ENCODE results near the gene L2HGDH.
"Not testable (repeated sequence)": the region's sequence is repeated elsewhere in the genome, so short reads cannot be mapped to it uniquely, and the experiment has no call there.

Gene L2HGDH

DNA sequence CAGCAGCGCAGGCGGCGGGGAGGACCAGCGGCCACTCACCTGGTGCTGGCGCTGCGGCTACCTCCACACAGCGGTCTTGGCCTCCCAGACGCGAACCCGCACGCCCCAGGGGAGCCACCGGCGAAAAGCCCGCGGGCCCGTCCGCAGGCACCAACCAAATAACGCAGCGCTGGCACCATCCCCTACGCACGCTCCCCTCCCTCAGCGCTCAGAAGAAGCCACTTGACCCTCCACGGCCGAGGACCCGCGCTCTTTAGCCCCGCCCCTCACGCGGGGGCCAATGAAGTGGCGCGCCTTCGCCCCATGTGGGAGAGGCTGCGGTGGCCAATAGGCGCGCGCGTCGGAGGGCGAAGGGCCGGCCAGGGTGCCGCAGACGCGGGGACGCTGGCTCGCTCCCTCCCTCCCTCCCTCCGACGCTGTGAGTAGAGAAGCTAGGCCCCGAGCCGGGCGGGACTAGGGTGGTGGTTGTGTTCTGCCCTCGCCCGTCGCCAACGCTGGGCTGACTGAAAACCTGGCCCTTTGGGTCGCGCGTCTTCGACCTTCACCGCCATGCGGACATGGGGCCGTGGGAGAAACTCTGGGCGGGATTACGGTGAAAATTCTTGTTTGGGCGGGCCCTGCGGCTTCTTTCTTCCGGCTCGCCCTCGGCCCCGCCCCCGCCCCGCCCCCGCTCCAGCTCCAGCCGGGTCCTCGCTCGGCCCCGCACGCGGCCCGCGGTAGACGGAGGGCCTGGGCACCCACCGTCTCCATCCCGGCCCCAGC lies at the start of gene L2HGDH, which contains the start of gene DMAC2L:
TSS of gene L2HGDH (minus strand) at position 258 of the 762 bp plus-strand sequence. CDS start at position 179, 79 bp downstream.
TSS of gene DMAC2L (plus strand) at position 353 of the 762 bp plus-strand sequence. CDS start 9,164 bp downstream, outside the sequence.
- DNase-seq (ENCODE audit: low read depth), result peak; percentile 79

DNA sequence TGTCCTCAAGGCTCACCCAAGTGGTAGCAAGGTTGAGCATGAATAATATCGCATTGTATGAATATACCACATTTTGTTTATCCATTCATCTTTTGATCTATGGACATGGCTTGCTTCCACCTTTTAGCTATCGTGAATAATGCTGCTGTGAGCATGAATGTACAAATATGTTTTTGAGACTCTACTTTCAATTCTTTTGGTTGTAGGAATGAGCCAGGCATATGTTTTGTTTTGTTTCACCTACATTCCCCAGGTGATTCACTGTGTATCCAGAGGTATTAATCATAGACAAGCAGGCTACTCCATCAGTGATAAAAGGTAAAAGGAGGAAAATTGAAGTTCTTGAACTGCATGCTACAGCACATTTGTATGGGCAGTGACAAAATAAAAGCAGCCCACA lies 48.8 kb upstream of the L2HGDH start:
- no peak for DNase-seq (ENCODE audit: low read depth)

GRCh38 chr14:50360093-50360492 lies 48.1 kb upstream of the L2HGDH start:
- DNase-seq (ENCODE audit: low read depth), result no peak

- no peak for DNase-seq (ENCODE audit: low read depth)
Observed at GRCh38 chr14:50359631-50360030, 47.6 kb upstream of the L2HGDH start.

DNA sequence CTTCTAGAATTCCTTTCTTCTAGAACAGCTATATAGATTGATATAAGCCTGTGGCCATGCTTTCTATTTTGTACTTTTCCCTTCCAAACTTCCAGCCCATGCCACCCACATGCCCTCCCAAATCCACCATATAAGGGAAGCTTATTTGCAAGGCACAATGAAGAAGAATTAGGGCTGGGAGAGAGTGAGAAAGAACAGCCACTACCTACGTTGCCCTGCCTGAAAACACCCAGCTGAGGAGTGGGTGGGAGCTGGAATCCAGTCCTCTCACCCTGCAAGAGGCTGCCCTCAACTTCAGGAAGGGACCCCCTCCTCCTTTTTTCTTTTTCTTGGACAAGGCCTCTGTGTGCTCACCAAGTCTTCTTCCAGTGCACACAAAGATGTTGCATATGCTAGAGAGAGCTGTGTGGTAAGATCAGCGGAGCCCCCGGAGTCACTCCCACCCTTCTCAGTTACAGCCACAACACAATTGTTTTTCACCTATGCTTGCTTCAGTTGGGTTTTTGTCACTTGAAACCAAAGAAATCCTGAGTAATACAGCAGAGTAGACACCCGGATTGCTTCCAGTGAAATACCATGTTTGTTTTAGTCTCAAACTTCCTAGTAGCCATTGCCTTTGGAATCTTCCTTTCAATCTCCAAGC lies 45.8 kb upstream of the L2HGDH start:
- DNase-seq (ENCODE audit: low read depth), result no peak

DNA sequence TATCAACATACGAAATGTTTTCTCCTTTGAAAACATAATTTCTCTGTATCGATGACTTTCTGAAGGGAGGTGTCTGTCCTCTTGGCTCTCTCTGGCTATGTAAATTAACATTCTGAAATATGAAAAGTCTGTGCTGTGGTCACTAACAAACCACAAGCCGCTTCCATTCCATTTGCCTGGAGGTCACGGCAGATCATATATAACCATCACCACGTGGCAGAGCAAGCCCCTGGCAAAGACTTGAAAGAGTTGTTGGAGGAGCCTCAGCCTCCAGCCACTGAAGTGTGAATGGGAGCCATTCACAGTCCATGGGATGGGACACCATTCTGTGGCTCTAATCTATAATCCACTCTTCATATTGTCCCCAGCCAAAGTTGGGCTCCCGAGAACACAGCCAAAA lies 45.1 kb upstream of the L2HGDH start:
- DNase-seq (ENCODE audit: low read depth), result no peak

DNA sequence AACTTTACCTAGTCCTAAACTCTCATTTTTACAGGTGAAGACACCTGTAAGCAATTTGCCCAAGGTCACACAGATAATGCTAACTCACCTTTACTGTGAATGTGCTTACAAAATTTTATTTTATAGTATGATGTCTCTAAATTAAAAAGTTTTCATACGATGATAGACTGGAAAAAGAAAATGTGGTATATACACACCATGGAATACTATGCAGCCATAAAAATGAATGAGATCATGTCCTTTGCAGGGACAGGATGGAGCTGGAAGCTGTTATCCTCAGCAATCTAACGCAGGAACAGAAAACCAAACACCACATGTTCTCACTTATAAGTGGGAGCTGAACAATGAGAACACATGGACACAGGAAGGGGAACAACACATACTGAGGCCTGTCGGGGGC lies 44.3 kb upstream of the L2HGDH start:
- not testable (repeated sequence) for DNase-seq (ENCODE audit: low read depth)

DNA sequence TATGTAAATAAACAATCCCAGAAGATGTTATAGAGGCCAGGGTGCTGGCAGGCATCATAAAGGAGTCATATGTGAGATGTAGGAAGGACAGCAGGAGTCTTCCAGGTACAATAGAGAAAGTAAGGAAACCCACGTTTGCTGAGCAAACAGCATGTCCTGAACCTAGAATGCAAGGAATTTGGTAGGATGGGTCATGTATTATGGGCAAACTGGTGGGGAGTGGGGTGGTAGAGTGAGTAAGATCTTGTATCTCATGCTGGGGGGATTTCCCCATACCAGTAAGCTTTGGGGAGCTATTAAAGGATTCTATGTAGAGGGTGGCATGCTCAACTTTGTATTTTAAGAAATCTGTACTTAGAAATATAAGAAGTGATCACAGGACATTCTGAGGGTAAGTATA lies 43.7 kb upstream of the L2HGDH start:
- no peak for DNase-seq (ENCODE audit: low read depth)

DNA sequence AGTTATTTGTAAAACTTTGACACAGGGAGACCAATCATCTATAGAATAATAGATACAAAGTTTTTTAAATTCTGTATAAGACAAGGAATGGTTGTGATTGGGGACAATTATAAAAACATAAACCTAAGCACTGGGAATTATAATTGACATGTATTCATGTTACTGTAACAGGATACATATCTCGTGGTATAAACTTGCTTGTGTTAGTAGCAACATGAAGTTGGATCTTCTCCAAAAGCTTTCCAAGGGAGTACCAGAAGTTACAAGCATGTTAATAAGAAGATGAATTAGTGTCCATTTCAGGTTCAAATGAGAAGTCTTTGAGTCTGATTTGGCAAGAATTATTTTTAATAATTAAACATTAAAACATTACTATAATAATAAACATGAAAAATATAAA lies 42.5 kb upstream of the L2HGDH start:
- DNase-seq (ENCODE audit: low read depth), result no peak

DNA sequence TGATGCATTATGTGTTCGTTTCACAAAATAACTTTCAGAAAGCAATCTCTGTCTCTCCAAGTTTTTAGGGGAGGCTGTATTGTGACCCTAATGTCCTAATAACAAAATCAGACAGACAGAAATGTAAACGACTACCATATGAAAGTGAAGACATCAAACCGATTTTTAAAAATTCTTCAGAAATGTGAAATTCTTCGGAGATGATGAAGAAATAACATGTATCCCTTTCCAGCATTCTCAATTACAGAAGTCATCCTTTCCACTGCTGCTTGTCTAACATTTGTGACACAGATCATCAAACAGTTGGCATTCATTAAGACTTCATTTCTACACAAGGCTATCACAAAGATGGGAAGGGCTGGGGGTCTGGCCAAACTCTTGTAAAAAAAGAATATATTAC lies 41.1 kb upstream of the L2HGDH start:
- DNase-seq (ENCODE audit: low read depth), result no peak

DNA sequence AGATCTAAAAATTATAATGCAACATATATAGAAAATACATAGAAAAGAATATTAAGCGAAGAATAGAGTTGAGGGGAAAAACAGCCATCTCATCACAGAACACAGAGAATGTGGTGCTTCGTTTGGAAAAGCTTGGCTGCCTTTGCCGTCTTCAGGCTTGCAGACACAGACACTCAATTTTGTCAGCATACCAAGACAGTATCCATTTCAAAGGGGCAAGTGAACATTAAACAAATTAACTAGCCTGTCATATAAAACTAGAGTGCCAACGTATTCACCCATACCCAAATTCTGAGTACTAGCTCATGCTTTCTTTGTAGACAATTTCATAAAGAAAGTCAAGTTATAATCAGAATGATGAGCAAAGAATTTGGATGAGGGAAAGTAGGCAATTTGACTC lies 40.6 kb upstream of the L2HGDH start:
- no peak for DNase-seq (ENCODE audit: low read depth)

DNA sequence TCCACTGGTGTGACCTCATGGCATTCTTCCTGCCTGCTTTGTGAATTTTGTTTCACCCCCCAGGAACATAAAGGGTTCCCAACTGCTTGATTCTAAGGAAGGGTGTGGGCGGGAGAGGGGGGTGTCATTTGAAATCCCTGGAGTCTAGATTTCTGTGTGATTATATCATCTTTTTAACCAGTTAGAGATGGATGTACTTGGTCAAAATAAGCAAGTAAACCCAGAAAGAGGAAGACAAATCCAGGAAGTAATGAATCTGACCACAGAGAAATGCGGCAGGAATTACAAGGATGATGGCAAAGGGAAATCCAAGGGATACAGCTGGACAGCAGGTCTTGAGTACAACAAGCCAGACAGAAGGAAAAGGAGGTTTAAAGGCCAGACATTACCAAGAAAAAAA lies 38.9 kb upstream of the L2HGDH start:
- no peak for DNase-seq (ENCODE audit: low read depth)

GRCh38 chr14:50348933-50349332 lies 36.9 kb upstream of the L2HGDH start:
- DNase-seq (ENCODE audit: low read depth), result no peak

DNA sequence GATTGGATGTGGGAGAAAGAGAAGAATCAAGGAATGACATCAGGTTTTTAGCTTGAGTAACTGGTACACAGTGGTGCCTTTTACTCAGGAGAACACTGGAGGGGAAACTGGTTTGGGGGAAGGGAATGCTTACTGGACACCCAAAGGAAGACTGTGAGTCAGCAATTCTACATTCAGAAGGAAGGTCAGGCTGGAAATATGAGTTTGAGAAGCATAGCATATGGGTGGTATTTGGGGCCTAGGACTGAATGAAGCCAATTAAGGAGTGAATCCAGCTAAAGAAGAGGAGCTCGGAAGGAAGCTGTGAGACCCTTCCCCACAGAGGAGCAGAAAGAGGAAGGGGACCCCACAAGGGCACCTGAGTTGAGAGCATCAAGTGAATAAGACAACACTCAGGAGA lies 35.5 kb upstream of the L2HGDH start:
- DNase-seq (ENCODE audit: low read depth), result no peak

- no peak for DNase-seq (ENCODE audit: low read depth)
Observed at GRCh38 chr14:50345846-50346422, 33.9 kb upstream of the L2HGDH start.

GRCh38 chr14:50344876-50345563 lies 33.0 kb upstream of the L2HGDH start:
- DNase-seq (ENCODE audit: low read depth), result no peak

DNA sequence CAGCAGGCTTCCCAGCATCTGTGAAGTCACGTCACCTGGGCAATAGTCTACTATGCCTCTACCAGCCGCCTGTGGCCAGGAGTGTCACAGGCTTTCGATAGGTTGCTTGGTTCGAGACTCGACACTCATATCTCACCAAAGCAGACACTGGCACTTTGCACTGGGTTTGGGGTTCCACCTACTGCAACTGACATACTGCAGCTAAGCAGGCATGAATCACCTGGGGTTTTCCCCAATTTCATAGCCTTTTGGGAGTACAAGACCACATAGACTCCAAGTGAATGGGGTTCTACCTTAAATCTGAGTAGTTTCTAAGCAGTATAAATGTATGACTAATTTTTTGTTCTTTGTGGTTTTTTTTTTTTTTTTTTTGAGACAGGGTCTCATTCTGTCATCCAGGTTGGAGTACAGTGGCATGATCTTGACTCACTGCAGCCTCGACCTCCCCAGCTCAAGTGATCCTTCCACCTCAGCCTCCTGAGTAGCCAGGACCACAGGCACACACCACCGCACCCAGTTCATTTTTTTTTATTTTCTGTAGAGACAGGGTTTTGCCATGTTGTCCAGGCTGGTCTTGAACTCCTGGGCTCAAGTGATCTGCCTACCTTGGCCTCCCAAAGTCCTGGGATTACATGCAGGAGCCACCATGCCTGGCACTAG lies 32.2 kb upstream of the L2HGDH start:
- DNase-seq (ENCODE audit: low read depth), result no peak

DNA sequence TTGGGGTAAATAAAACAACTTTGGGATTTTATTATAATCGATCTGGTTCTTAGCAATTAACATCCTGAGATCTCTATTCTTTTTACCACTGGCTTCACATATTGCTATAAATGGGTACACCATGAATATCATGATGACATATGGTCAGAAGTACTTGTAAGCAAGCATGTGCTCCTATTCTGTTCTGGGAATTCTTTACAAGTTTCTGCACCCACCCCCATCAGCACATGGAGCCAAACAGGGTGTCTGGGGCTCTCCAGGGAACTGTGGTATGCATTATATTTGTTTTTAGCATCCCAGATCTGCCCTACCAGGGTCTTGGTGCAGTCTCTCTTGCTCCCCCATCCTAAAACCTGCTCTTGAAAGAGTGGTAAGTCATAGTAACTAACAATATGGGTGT lies 31.4 kb upstream of the L2HGDH start:
- no peak for DNase-seq (ENCODE audit: low read depth)

DNA sequence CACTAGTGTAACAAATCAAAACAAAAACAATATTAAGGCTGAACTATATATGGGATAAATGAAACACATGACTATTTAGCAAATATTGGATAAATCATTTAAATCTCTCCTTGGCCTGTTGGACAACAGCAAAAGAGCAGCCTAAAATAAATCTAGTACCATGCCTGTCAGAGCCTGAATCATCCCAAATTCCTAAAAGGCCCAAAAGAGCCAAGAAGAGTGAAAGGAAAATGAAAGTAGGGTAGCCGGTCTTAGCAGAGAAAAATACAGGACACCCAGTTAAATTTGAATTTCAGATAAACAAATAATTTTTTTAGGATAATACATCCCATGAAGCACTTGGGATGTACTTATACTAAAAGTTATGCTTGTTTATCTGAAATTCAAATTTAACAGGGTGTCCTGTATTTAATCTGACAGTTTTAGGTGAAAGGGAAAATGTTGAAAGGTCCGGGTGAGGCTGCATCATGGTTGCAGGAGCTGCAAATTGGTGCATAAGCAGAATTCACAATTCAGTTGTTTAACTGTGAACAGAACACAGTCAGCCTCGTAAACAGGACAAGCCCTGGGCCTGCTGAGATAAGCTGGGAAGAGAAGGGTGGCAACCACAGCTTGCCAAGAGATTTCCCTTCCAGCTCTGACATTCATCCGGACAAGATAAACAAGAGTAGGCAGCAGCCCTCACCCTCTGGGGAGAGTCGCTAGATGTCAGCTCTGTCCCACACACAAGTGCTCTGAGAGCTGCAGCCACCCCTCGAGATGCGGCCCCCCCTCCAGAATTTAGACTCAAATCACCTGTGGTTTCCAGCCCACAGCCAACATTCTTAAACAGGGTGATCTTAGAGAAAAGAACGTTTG lies 30.4 kb upstream of the L2HGDH start:
- no peak for DNase-seq (ENCODE audit: low read depth)

DNA sequence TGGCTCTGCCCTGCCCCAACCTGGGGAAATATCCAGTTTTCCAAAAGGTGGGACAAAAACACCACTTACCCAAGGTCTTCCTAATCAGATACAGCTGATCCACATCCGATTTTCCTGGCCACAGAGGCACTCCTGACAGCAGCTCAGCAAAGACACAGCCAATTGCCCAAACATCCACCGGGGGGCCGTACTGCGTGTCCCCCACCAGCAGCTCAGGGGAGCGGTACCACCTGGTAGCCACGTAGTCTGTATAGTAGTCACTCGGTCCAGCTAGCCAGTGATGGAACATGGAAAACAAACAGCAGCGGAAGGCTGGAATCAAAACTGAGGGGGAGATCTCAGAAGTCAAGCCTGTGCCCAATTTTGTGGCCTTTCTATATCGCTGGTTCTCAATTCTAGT lies 28.9 kb upstream of the L2HGDH start:
- no peak for DNase-seq (ENCODE audit: low read depth)

- DNase-seq (ENCODE audit: low read depth), result no peak
Observed at GRCh38 chr14:50340045-50340444, 28.0 kb upstream of the L2HGDH start.

All from stimulated activated CD8-positive, alpha-beta memory T cell treated with anti-CD3 and anti-CD28 coated beads, Interleukin-15, amount 100 ng/mL, for 24 hours (primary cell).